ENCODE data around the gene CCDC38. TPM values are rescaled to one million over a fixed set of nuclear protein-coding genes. Genes with fewer than 3 reads are reported as not detected.

CCDC38 gene
- not detected for polyA plus RNA-seq

DNA sequence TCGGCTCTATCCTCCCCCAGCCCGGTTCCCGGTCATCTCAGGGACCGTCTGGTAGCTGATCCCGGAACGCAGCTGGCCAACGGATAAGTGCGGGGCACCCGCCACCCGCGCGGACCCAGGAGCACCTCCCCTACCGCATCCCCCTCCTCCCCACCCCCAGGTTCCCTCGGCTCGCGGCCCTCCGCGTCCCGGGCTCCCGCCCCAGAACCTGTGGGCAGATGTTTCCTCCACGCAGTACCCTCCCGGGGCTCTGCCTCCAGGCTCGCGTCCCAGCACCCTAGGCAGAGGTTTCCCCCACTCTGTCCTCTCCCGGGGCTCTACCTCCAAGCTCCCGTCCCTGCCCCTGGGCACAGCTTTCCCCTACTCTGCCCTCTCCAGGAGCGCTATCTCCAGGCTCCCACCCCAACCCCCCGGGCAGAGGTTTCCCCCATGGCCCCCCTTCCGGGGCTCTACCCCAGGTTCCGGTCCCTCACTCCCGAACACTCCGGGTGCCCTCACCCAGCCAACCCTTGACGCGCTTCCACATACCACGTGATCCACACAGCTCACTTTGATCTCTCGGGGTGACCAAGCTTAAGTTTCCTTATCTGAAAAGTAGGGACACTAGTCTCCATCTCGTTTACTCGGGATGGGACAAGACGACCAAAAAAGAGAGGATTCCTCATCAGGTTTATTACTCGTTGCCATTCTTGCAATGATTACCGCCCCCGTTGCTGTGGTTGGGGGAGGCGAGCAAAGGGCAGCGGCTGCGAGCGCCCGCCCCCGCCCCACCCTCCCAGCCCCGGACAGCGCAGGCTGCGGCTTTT is at the start of gene CCDC38:
CCDC38 (minus strand) TSS at position 91 of the 806 bp plus-strand sequence. CDS start 6,105 bp downstream, outside the sequence.
- Mint-ChIP-seq H3K27ac (peak within 1 kb of the TSS; percentile 83 to 98 (median 89)), H3K4me3 (peak within 1 kb of the TSS; percentile 92 to 99 (median 97)), H3K36me3 (no peaks in the 10 kb centered on the region), H3K4me1 (peaks cover 5 to 10% (median 9%) of the 10 kb centered on the region in 3 donors), H3K9me3 (no peaks in the 10 kb centered on the region), H3K27me3 (no peaks in the 10 kb centered on the region)

DNA sequence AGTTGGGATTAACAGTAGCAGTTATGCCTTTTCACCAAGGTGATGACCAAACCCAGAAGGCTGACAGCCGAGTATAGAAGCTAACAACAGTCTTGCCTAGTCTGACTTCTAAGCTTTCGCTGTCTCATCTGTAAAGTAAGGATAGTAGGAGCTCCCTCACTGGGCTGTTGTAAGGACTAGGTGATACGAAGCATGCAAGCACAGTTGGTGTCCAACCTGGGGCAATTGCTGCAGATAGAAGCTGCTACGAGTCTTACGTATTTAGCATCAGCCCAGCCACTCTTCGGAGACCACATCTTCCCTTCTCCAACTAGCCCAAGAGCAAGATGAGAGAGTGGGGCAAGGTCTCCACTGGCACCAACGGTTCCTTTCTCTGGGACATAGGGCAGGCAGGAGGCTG is 47.7 kb upstream of the CCDC38 start:
- H3K36me3 Mint-ChIP-seq: peaks cover 8% of the 10 kb centered on the region
- no peak overlapping the region for H3K4me3 Mint-ChIP-seq
- H3K4me1 Mint-ChIP-seq: peaks cover 0 to 2% (median 0%) of the 10 kb centered on the region in 3 donors
- H3K9me3 Mint-ChIP-seq: no peaks in the 10 kb centered on the region
- H3K27ac Mint-ChIP-seq: peak overlapping the region in 1 of 3 donors; percentile 75
- H3K27me3 Mint-ChIP-seq: no peaks in the 10 kb centered on the region

DNA sequence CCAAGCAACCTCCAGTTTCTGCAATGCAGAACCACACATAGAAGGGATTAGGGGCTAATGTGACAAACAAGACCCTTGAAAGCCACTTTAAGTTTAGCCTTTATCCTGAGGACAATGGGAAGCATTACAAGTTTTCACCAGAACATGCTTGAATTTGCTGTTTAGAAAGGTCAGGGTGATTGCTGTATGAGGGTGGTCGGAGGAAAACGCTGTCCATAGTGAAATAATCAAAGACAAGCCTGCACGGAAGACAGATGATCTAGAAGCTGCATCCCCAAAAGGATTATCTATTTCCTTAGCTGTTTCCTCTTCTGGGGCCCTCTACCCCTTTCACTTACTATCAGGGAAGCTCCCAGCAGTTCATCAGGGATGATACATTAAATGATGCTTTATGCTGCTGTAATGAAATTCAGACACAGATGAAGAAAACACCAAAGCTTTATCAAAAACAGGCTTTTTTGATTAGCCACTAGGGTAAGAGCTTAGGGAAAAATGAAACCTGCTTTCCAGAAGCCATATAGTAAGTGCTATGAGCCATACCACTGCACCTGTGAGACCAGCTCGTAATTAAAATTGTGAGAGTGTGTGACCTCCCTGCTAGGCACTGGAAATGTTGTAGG is 47.2 kb upstream of the CCDC38 start:
- Mint-ChIP-seq H3K27ac (no peak overlapping the region), H3K9me3 (no peaks in the 10 kb centered on the region), H3K27me3 (no peaks in the 10 kb centered on the region), H3K4me1 (peaks cover 0 to 2% (median 0%) of the 10 kb centered on the region in 3 donors), H3K4me3 (no peak overlapping the region), H3K36me3 (peaks cover 8% of the 10 kb centered on the region)

DNA sequence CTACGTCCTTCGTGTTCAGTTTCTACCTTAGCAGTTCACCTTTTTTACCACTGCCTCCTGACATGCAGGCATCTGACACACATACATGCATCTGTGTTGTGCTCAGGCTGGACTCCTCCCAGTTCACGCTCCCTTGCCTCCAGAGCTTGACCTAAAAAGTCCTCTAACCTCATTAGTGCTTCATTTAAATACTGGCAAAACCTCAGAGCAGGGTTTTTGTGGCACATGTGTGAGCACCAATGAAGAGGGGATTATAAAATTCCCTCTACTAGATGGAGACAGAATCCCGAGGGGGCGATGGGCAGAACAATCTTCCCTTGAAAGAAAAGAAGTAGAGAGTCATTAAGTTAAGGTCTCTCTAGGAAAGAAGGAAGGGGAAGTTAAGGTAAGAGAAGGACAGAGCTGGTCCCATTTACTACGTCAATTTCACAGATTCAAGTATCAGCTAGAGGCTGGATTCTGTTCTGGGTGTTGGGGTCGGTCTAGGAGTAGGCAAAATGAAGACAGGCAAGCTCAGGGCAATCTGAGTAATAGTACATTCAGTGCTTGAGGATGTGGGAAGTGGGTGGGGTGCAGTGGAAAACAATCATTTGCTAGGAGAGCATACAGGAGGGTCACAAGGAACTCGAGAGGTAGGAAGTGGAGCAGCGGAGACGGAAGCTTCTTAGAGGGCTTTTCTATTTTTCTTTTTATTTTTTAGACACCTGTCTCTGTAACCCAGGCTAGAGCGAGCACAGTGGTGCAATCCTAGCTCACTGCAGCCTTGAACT is 46.3 kb upstream of the CCDC38 start:
- Mint-ChIP-seq H3K9me3 (no peaks in the 10 kb centered on the region), H3K27me3 (no peaks in the 10 kb centered on the region), H3K4me1 (peaks cover 0 to 2% (median 0%) of the 10 kb centered on the region in 3 donors), H3K36me3 (peaks cover 8% of the 10 kb centered on the region), H3K4me3 (no peak overlapping the region), H3K27ac (no peak overlapping the region)

DNA sequence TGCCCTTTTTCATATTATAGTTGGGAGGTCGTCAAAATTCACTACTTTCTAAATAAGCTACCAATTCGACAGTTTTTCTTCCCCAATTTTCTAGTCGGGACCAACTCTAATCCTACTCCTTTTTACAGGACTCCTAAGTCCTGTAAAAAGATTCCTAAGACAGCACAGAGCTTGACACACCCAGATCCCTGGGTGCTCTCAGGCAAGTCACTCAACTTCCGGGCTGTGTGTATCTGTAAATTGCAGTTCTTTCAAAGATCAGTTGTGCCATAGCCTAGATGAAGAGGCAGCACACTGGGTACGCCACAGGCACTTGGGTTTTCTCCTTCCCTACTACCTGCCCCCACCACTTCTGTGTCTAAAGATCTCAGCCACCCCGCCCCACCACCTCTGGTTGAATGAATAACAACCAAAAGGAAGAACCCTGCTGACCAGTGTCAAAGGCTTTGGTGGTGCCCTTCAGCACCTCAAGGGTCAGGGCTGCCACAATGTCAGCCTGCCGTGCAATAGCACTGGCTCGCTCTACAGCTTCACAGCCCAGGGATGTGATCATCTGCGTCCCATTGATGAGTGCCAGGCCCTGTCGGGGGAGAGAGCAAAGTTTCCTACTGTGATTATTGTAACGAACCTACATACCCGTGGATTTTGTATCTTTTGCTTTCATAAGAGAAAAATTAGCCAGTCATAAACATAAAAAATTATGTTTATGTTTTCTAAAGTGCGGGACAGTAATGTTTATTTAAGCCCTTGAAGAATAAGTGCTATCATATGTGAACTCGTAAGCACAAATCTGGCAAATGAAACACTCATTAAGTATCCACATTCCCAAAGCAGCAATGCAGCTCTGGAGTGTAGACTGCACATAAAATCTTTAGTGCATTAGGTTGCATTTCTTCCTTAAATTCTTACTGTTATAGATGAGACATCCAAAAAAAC is 44.5 kb upstream of the CCDC38 start:
- H3K4me1 Mint-ChIP-seq: peaks cover 0 to 2% (median 0%) of the 10 kb centered on the region in 3 donors
- peak overlapping the region in 1 of 3 donors; percentile 62 for H3K27ac Mint-ChIP-seq
- H3K36me3 Mint-ChIP-seq: peaks cover 6% of the 10 kb centered on the region
- no peaks in the 10 kb centered on the region for H3K9me3 Mint-ChIP-seq
- H3K27me3 Mint-ChIP-seq: no peaks in the 10 kb centered on the region
- H3K4me3 Mint-ChIP-seq: no peak overlapping the region

DNA sequence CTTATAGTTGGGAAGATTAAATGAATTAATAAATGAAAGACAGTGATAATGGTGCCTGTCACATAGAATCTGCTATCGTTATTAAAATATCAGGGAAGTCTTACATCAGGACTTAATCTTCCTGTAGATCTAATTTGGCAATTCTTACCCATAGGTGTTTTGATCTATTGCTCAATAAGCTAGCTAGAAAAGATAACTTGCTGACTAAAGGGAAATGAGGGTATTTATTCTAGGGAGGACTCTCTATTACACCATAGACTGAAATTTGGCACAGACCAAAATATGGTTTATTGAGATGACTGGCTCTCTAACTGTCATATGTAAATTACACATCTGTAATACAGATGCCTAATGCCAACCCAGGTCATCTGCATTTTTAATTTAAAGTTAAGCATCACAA is 42.3 kb upstream of the CCDC38 start:
- H3K4me1 Mint-ChIP-seq: peaks cover 0 to 2% (median 0%) of the 10 kb centered on the region in 3 donors
- no peaks in the 10 kb centered on the region for H3K9me3 Mint-ChIP-seq
- no peak overlapping the region for H3K4me3 Mint-ChIP-seq
- peaks cover 4% of the 10 kb centered on the region for H3K36me3 Mint-ChIP-seq
- no peak overlapping the region for H3K27ac Mint-ChIP-seq
- no peaks in the 10 kb centered on the region for H3K27me3 Mint-ChIP-seq

DNA sequence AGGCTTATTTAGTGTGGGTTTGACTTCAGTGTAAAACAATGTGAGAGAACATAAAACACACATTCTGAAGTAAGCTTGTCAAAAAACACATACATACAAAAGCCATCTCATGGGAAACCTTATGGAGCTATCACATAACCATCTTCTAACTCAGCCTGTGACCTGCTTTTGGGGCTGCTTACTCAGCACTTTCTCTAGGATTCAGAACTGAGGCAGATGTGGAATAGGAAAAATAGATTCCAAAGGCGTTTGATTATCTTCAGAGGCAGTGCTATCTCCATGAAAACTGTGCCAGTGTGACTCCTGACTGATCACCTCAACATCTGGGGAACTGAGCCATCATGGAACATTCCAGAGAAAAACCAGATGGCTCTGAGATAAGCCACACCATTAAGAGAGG is 40.2 kb upstream of the CCDC38 start:
- Mint-ChIP-seq H3K4me3 (no peak overlapping the region), H3K27ac (no peak overlapping the region), H3K27me3 (no peaks in the 10 kb centered on the region), H3K9me3 (no peaks in the 10 kb centered on the region), H3K36me3 (peaks cover 1% of the 10 kb centered on the region), H3K4me1 (no peaks in the 10 kb centered on the region)

DNA sequence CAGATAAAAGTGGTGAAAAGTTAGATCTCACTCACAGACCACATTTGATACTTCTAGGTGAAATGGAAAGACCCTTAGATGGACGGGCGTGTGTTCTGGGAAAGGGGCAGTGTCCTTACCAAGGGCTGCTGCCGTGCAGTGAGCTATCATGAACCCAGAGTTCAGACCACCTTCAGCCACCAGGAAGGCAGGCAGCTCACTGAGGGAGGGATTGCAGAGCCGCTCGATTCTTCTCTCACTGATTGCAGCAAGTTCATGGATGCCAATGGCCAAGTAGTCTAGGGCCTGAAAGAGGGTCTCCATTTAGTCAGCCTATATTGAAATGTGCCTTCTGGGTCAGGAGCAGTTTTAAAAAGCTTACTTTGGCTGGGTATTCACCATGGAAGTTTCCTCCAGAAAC is 38.0 kb upstream of the CCDC38 start:
- H3K27me3 Mint-ChIP-seq: no peaks in the 10 kb centered on the region
- H3K4me3 Mint-ChIP-seq: no peak overlapping the region
- H3K9me3 Mint-ChIP-seq: no peaks in the 10 kb centered on the region
- H3K4me1 Mint-ChIP-seq: no peaks in the 10 kb centered on the region
- H3K36me3 Mint-ChIP-seq: peaks cover 1% of the 10 kb centered on the region
- no peak overlapping the region for H3K27ac Mint-ChIP-seq

DNA sequence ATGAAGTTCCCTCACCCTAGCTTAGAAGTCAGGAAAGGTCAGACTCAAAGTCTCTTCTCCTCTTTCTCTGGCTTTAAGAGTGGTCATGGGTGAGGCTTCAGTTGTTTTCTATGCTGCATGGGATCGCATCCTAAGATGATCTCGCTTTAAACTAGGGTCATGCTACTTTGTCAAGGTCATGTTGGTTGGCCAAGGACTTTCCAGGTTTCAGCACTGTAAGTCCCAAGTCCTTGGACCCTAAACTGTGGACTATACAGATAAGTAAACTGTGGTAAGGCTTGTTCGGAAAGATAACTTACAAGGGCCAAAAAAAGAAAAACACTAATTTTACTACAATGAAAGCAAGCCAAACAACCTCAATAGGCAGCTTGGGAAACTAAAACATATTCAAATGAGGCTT is 36.4 kb upstream of the CCDC38 start:
- H3K36me3 Mint-ChIP-seq: peaks cover 1% of the 10 kb centered on the region
- H3K4me1 Mint-ChIP-seq: no peaks in the 10 kb centered on the region
- H3K9me3 Mint-ChIP-seq: no peaks in the 10 kb centered on the region
- H3K4me3 Mint-ChIP-seq: no peak overlapping the region
- H3K27ac Mint-ChIP-seq: no peak overlapping the region
- no peaks in the 10 kb centered on the region for H3K27me3 Mint-ChIP-seq

DNA sequence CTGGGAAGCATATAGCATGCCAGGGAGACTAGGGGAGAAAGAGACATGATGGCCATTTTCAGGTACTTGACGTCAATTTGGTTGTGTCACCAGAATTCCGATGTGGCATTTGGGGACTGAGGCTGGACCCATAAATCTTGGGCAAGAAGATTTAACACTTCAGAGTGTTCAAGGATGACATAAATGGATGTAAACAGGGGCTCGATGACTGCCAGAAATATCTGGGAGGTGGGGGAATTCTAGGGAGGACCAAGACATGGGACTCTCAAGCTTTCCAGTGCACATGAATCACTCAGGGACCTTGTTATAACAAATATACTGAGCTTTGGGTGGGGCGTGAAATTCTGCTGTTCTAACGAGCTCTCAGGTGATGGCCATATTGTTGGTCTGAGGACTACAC is 35.9 kb upstream of the CCDC38 start:
- Mint-ChIP-seq H3K27ac (no peak overlapping the region), H3K4me1 (no peaks in the 10 kb centered on the region), H3K36me3 (peaks cover 1% of the 10 kb centered on the region), H3K9me3 (no peaks in the 10 kb centered on the region), H3K4me3 (no peak overlapping the region), H3K27me3 (no peaks in the 10 kb centered on the region)

DNA sequence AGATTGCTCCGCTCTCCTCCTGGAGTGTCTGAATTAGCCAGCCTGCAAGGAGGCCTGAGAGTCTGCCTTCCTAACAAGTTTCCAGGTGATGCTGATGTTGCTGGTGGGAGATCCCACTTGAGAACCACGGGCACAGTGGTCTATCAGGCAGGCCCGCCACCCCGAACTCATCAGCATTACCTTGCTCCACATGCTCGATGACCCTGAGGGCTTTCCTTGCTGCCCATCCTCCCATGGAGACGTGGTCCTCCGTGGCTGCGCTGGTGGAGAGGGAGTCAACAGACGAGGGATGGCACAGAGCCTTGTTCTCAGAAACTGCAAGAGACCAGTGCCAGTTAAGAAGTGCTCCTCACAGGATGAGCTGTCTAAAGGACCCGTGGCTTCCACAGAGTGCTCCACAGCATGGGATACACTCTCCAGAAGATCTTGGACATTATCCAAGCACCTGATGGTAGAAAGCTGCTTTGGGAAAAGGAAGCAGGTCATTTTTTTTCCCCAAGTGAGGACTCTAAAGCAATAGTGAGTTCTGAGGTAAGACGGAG is 35.4 kb upstream of the CCDC38 start:
- peaks cover 1% of the 10 kb centered on the region for H3K36me3 Mint-ChIP-seq
- H3K27me3 Mint-ChIP-seq: no peaks in the 10 kb centered on the region
- H3K27ac Mint-ChIP-seq: no peak overlapping the region
- H3K9me3 Mint-ChIP-seq: no peaks in the 10 kb centered on the region
- H3K4me3 Mint-ChIP-seq: no peak overlapping the region
- H3K4me1 Mint-ChIP-seq: no peaks in the 10 kb centered on the region

DNA sequence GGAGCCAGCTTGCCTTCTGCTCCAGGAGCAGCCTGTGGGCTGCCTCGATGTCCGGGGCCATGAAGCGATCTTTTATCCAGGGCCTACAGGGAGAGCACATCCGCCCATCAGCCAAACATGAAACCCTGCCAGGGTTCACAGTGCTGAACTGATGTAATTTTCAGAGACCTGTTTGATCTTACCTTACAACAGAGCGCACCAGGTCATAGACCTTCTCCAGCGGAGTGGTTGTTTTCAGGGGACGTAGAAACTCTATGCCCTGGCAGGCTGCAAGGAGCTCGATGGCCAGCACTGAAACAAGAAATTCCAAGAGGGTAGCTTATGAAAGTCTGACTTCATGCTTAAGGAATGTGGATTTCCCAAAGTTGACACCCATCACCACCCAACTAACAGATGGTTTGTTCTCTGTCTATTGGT is 34.0 kb upstream of the CCDC38 start:
- Mint-ChIP-seq H3K4me1 (no peaks in the 10 kb centered on the region), H3K27me3 (no peaks in the 10 kb centered on the region), H3K36me3 (peaks cover 1% of the 10 kb centered on the region), H3K9me3 (no peaks in the 10 kb centered on the region), H3K27ac (peak overlapping the region in 1 of 3 donors; percentile 48), H3K4me3 (no peak overlapping the region)

DNA sequence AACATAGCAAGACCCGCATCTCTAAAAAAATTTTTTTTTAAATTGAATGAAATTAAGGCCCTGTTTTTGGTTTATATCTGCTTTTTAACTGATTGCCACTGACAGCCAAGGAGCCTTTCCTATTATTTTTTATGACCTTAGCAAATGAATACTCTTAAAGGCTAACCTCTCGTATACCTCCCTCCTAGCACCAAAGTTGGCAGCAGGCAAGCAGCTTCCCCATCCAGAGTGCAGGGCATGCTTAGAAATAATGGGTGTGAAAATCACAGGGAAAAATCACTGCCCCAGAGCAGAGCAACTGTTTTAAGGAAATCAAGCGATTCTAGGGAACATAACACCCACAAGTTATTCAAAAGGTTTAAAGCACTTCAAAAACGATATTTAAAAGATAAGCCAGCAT is 33.1 kb upstream of the CCDC38 start:
- Mint-ChIP-seq H3K4me3 (no peak overlapping the region), H3K36me3 (peaks cover 1% of the 10 kb centered on the region), H3K9me3 (no peaks in the 10 kb centered on the region), H3K27me3 (no peaks in the 10 kb centered on the region), H3K4me1 (no peaks in the 10 kb centered on the region), H3K27ac (no peak overlapping the region)

DNA sequence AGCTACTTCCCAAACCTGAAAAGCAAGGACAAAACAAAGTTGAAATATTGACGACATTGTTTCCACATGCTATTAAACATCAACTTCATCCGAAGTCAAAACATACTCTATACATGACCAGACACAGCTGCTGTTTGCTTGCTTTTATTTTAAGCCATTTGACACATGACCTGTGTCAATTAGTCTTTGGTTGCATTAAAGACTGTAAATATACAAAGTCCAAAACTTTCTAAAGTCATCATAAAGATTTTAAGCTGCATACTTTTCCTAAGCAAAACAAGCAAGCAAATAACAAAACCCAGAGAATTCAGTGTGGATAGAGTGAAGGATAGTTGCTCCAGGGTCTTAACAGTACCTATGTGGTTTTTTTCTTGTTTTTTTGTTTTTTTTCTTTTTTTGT is 31.9 kb upstream of the CCDC38 start:
- Mint-ChIP-seq H3K27ac (no peak overlapping the region), H3K36me3 (peaks cover 1% of the 10 kb centered on the region)

More for the DNA sequence above, 31.9 kb upstream of the CCDC38 start:
- Mint-ChIP-seq H3K4me1 (no peaks in the 10 kb centered on the region), H3K4me3 (no peak overlapping the region), H3K9me3 (no peaks in the 10 kb centered on the region), H3K27me3 (no peaks in the 10 kb centered on the region)
